ENCODE measurements around the gene KCNIP1. TPM values are rescaled to one million over a fixed set of nuclear protein-coding genes. Genes with fewer than 3 reads are reported as not detected.

Gene KCNIP1
- total RNA-seq, 2 experiments from 2014 or later, result not detected

DNA sequence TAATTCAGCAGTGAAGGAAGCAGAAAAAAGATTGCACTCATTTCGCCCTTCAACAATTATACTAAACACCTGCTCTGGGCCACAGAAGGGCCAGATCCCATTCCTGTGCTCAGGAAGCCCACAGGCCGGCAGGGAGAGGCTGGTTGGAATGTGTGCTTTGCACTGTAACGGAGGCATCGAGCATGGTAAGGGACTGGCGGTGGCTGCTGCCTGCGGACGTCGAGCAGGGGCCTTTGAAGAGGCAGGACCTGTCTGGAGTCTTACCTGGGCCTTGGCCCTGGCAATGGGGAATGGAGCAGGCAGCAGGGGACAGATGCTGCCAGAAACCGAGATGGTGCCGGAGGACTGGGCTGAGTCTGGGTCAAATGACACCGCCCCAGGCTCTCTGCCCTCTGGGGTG, 97.8 kb downstream of the KCNIP1 start:
- Mint-ChIP-seq H3K4me1 (peaks cover 26% of the 10 kb centered on the region), H3K27ac (no peak overlapping the region), H3K36me3 (no peaks in the 10 kb centered on the region), H3K4me3 (no peak overlapping the region), H3K27me3 (peaks cover 41% of the 10 kb centered on the region), H3K9me3 (ENCODE audit: low read depth) (no peaks in the 10 kb centered on the region)
- ATAC-seq, result no peak
- DNase-seq, result no peak
- CTCF ChIA-PET, result interaction anchor here (1.4 kb wide), 1 partner anchor 37 kb away, joined by 3 read pairs; no protein-coding TSS in a partner anchor

- H3K4me3 Mint-ChIP-seq, result no peak overlapping the region
- peaks cover 50% of the 10 kb centered on the region for H3K27me3 Mint-ChIP-seq
- CTCF ChIA-PET, result interaction anchor here (0.8 to 1.1 kb wide), 3 partner anchors 8 to 36 kb away, joined by 3 to 5 read pairs (median 3); no protein-coding TSS in a partner anchor
Measured at GRCh38 chr5:170603109-170603508, 99.3 kb downstream of the KCNIP1 start.

DNA sequence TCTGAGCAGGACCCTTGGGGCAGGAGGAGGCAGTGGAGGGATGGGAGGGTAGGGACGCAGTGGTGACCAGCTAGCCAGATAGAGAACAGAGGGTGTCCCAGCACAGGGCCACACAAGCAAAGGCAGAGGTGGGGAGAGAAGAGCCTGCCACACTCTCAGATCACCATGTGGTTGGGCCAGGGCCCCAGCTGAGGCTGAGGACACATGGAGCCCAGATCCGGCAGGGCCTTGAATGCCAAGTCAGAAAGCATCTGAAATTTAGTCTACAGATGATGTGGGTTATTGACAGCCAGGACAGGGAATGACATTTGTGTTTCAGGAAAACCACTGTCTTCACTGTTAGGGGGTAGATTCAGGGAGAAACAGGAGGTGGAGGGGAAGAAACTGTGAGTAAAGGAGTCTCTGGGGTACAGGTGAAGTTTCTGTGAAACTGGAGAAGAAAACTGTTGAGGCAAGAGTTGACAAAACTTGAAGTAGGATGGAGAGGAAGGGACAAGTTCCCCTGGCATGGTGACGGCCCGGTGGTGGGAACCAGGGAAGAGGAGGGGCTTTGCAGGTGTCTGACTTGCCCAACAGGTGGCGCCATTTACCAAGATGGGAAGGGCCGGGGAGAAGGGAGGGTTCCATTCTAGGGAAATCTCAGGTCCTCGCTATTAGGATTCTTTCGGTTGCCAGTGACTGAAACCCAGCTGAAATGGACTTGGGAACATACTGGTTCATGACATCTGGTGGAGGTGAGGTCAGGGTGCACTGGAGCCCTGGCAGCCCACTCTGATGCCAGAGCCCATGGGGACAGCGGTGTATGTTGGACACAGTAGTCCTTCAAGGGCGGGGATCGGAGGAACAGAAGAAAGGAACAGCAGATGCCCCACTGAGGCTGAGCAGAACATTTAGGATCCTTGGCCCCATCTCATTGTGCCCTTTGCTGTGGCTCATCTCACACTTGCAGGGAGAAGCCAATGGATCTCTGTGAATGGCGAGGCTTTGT, 100.1 kb downstream of the KCNIP1 start:
- ATAC-seq, result peak; percentile 76
- Mint-ChIP-seq H3K4me1 (peaks cover 4% of the 10 kb centered on the region), H3K27ac (no peak overlapping the region), H3K36me3 (no peaks in the 10 kb centered on the region), H3K27me3 (peaks cover 53% of the 10 kb centered on the region), H3K4me3 (no peak overlapping the region), H3K9me3 (ENCODE audit: low read depth) (no peaks in the 10 kb centered on the region)
- CTCF ChIA-PET, result interaction anchor here (0.8 to 1.1 kb wide), 3 partner anchors 9 to 35 kb away, joined by 3 to 5 read pairs (median 3); no protein-coding TSS in a partner anchor
- DNase-seq, result peak; percentile 69

More at GRCh38 chr5:170603109-170603508, 99.3 kb downstream of the KCNIP1 start:
- DNase-seq (no peak), ATAC-seq (no peak)
- no peaks in the 10 kb centered on the region for H3K9me3 Mint-ChIP-seq (ENCODE audit: low read depth)
- H3K36me3 Mint-ChIP-seq, result no peaks in the 10 kb centered on the region
- H3K4me1 Mint-ChIP-seq, result peaks cover 12% of the 10 kb centered on the region
- H3K27ac Mint-ChIP-seq, result no peak overlapping the region

- no peak overlapping the region for H3K4me3 Mint-ChIP-seq
- DNase-seq, result no peak
- CTCF ChIA-PET, result no interaction called here
- ATAC-seq, result no peak
- peaks cover 41% of the 10 kb centered on the region for H3K27me3 Mint-ChIP-seq
- H3K27ac Mint-ChIP-seq, result no peak overlapping the region
- H3K4me1 Mint-ChIP-seq, result no peaks in the 10 kb centered on the region
- no peaks in the 10 kb centered on the region for H3K9me3 Mint-ChIP-seq (ENCODE audit: low read depth)
- H3K36me3 Mint-ChIP-seq, result no peaks in the 10 kb centered on the region
Measured at GRCh38 chr5:170606941-170607340, 103.1 kb downstream of the KCNIP1 start.

DNA sequence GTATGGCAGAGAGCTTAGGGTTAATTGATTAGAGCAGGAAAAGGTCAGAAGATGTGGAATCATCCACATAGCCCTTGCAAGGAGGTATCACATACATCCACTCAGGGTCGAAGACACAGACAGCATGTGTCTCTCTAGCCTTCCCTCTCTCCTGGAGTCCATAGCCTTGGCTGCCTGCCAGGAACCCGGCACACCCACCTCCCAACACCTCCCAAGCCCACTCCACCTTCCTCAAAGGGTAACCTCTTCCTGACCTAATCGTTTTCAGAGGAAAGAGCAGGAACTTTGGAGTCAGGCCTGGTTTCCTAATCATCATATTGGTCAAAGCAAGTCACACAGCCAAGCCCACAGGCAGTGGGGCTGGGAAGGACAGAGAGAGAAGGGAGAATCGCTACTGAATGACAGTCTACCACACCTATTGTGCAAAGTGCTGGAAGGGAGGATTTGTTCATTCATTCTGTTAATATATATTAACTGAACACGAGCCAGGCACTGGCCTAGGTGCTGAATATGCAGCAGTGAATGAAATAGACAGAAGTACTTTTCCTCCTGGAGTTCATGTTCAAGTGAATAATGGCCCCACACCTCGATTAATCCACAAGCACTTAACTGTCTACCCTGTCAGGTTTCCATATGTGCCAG, 107.8 kb downstream of the KCNIP1 start:
- CTCF ChIA-PET, result interaction anchor here (1.2 kb wide), 1 partner anchor 19 kb away, joined by 3 read pairs; no protein-coding TSS in a partner anchor
- Mint-ChIP-seq H3K4me1 (peaks cover 3% of the 10 kb centered on the region), H3K27ac (no peak overlapping the region), H3K4me3 (no peak overlapping the region), H3K36me3 (no peaks in the 10 kb centered on the region), H3K9me3 (ENCODE audit: low read depth) (no peaks in the 10 kb centered on the region), H3K27me3 (peaks cover 44% of the 10 kb centered on the region)
- no peak for DNase-seq
- ATAC-seq, result no peak

DNA sequence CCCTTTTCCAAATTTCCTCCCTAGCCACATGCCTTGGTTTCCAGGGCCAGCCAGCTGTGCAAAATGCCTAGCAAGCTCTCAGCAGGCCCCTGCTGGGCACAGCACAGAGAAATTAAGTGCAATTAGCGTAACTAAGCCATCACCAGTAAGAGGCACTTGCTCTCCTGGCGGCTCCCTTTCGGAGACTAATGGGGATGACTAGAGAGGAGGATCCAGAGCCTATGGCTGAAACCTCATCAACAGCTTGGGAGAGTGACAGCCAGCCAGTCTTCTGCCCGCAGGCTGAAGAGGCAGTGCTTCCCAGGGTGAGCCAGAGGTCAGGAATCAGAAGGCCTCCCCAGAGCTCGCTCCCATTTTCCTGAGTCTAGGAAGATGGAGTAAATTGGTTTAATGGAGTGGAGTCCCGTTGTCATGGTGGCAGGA, 108.4 kb downstream of the KCNIP1 start:
- Mint-ChIP-seq H3K4me1 (peaks cover 3% of the 10 kb centered on the region), H3K27me3 (peaks cover 37% of the 10 kb centered on the region), H3K4me3 (no peak overlapping the region), H3K36me3 (no peaks in the 10 kb centered on the region), H3K9me3 (ENCODE audit: low read depth) (no peaks in the 10 kb centered on the region), H3K27ac (no peak overlapping the region)
- ATAC-seq (no peak), DNase-seq (no peak)
- CTCF ChIA-PET, result interaction anchor here (1.2 kb wide), 1 partner anchor 19 kb away, joined by 3 read pairs; no protein-coding TSS in a partner anchor

DNA sequence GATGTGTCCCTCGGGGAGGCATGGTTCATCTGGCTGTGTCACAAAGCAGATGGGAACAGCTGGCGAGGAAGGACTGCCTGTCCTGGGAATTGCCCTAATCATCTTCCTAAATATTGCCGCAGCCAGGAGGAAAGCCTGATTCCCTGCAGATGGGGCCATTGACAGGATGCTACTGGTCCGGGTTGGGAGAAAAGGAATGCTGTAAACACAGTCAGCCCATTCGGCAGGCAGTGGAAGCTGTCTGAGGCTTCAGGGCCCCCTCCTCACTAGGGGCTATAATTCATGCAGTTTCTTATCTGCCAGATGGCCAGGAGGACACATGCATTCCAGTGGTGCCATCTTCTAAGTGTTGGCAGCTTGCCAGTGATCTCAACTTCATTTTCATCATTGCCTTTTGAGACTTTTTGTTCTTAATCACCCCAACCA, 110.3 kb downstream of the KCNIP1 start:
- CTCF ChIA-PET, result interaction anchor here (1.3 kb wide), 1 partner anchor 12 kb away, joined by 4 read pairs; no protein-coding TSS in a partner anchor
- Mint-ChIP-seq H3K4me1 (peaks cover 9% of the 10 kb centered on the region), H3K36me3 (no peaks in the 10 kb centered on the region), H3K4me3 (no peak overlapping the region), H3K9me3 (ENCODE audit: low read depth) (no peaks in the 10 kb centered on the region), H3K27me3 (peaks cover 22% of the 10 kb centered on the region), H3K27ac (no peak overlapping the region)
- DNase-seq (no peak), ATAC-seq (no peak)

DNA sequence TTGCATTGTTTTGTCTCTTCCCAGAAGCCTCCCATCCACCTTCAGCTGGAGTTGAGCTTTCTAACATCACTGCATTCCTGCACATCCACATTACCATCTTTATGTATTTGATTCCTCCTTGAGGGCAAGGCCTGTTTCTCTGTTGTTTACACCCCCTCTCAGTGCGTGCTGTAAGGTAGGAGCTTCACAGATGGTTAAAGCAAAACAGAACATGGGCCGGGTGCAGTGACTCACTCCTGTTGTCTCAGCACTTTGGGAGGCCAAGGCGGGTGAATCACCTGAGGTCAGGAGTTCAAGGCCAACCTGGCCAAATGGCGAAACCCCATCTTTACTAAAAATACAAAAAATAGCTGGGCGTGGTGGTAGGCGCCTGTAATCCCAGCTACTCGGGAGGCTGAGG, 110.9 kb downstream of the KCNIP1 start:
- peaks cover 20% of the 10 kb centered on the region for H3K27me3 Mint-ChIP-seq
- no peak overlapping the region for H3K4me3 Mint-ChIP-seq
- DNase-seq, result no peak
- CTCF ChIA-PET, result interaction anchor here (0.9 to 1.5 kb wide), 3 partner anchors 9 to 180 kb away, joined by 3 to 4 read pairs (median 3); no protein-coding TSS in a partner anchor
- H3K4me1 Mint-ChIP-seq, result peaks cover 13% of the 10 kb centered on the region
- no peaks in the 10 kb centered on the region for H3K36me3 Mint-ChIP-seq
- H3K9me3 Mint-ChIP-seq (ENCODE audit: low read depth), result no peaks in the 10 kb centered on the region
- no peak overlapping the region for H3K27ac Mint-ChIP-seq
- no peak for ATAC-seq

DNA sequence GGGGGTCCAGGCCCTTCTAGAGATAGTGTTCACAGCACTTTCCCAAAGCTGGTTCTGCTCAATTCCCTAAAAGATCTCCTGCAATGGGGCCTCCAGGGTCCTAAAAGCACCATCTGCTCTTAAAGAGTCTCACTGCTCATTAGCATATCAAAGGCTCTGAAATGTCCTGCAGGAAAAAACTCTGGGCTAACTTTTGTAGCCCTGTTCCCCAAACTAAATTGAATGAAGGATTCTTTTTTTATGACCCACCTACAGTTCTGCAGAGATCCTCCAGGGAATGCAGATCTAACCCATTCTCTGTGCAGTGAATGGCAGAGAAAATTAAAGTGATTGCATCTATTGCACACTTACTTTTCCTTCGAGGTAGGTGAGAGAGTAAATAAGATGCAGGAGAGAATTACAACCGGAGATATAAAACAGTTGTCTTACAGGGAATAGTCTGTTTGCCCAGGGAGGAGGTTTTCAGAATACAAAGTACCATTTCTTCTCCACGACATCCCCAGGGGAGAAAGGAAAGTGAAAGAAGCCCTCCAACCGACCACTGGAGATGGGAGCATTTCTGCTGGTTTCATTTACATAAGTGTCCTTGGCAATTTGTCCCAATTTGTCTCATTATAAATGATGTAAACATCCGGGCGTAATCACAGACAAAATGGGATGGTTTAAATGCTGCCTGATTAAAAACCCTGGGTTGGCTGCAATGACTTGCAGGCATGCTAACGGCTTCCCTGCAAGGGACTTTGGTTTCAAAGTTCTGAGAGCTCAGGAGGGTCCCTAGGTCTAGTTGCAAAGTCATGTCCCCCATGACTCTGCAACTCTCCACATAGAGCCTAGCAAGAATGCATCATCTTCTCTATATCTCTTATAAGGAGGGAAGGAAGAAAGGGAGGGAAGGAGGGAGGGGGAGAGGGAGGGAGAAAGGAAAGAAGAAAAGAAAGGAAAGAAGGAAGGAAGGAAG, 114.0 kb downstream of the KCNIP1 start:
- no peak overlapping the region for H3K4me3 Mint-ChIP-seq
- no peak for DNase-seq
- H3K27ac Mint-ChIP-seq, result no peak overlapping the region
- H3K4me1 Mint-ChIP-seq, result peaks cover 16% of the 10 kb centered on the region
- CTCF ChIA-PET, result interaction anchor here (1.1 kb wide), 1 partner anchor 21 kb away, joined by 3 read pairs; no protein-coding TSS in a partner anchor
- no peaks in the 10 kb centered on the region for H3K9me3 Mint-ChIP-seq (ENCODE audit: low read depth)
- no peaks in the 10 kb centered on the region for H3K36me3 Mint-ChIP-seq
- peaks cover 14% of the 10 kb centered on the region for H3K27me3 Mint-ChIP-seq
- ATAC-seq, result no peak

GRCh38 chr5:170619869-170620268, 116.0 kb downstream of the KCNIP1 start:
- no peak overlapping the region for H3K4me3 Mint-ChIP-seq
- DNase-seq (no peak), ATAC-seq (peak; percentile 56)
- H3K27ac Mint-ChIP-seq, result no peak overlapping the region
- peaks cover 13% of the 10 kb centered on the region for H3K27me3 Mint-ChIP-seq
- no peaks in the 10 kb centered on the region for H3K36me3 Mint-ChIP-seq
- CTCF ChIA-PET, result interaction anchor here (1.3 to 1.6 kb wide), 3 partner anchors 11 to 21 kb away, joined by 3 to 5 read pairs (median 4); no protein-coding TSS in a partner anchor
- no peaks in the 10 kb centered on the region for H3K9me3 Mint-ChIP-seq (ENCODE audit: low read depth)
- peaks cover 13% of the 10 kb centered on the region for H3K4me1 Mint-ChIP-seq

DNA sequence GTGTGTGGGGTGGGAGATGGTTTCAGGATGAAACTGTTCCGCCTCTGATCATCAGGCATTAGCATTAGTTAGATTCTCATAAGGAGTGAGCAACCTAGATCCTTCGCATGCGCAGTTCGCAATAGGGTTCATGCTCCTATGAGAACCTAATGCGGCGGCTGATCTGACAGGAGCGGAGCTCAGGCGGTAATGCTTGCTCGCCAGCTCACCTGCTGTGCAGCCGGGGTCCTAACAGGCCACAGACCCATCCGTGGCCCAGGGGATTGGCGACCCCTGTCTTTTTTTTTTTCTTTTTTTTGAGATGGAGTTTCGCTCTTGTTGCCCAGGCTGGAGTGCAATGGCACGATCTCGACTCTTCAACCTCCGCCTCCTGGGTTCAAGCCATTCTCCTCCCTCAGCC, 119.1 kb downstream of the KCNIP1 start:
- ATAC-seq (no peak), DNase-seq (no peak)
- Mint-ChIP-seq H3K9me3 (ENCODE audit: low read depth) (no peaks in the 10 kb centered on the region), H3K27ac (no peak overlapping the region), H3K36me3 (no peaks in the 10 kb centered on the region), H3K4me3 (no peak overlapping the region), H3K27me3 (peaks cover 10% of the 10 kb centered on the region), H3K4me1 (peaks cover 10% of the 10 kb centered on the region)
- CTCF ChIA-PET, result interaction anchor here (0.7 to 6.3 kb wide), 3 partner anchors 23 to 192 kb away, joined by 3 to 34 read pairs (median 3); no protein-coding TSS in a partner anchor

GRCh38 chr5:170623576-170624181, 119.9 kb downstream of the KCNIP1 start:
- Mint-ChIP-seq H3K4me3 (no peak overlapping the region), H3K27ac (no peak overlapping the region), H3K9me3 (ENCODE audit: low read depth) (no peaks in the 10 kb centered on the region), H3K36me3 (no peaks in the 10 kb centered on the region), H3K4me1 (peaks cover 7% of the 10 kb centered on the region), H3K27me3 (peaks cover 10% of the 10 kb centered on the region)
- peak; percentile 50 for DNase-seq
- CTCF ChIA-PET, result interaction anchor here (1.7 to 6.3 kb wide), 2 partner anchors 15 to 189 kb away, joined by 5 to 34 read pairs; no protein-coding TSS in a partner anchor
- ATAC-seq, result peak; percentile 42
